Measurements from ENCODE around the gene SYT6.

Gene SYT6

DNA sequence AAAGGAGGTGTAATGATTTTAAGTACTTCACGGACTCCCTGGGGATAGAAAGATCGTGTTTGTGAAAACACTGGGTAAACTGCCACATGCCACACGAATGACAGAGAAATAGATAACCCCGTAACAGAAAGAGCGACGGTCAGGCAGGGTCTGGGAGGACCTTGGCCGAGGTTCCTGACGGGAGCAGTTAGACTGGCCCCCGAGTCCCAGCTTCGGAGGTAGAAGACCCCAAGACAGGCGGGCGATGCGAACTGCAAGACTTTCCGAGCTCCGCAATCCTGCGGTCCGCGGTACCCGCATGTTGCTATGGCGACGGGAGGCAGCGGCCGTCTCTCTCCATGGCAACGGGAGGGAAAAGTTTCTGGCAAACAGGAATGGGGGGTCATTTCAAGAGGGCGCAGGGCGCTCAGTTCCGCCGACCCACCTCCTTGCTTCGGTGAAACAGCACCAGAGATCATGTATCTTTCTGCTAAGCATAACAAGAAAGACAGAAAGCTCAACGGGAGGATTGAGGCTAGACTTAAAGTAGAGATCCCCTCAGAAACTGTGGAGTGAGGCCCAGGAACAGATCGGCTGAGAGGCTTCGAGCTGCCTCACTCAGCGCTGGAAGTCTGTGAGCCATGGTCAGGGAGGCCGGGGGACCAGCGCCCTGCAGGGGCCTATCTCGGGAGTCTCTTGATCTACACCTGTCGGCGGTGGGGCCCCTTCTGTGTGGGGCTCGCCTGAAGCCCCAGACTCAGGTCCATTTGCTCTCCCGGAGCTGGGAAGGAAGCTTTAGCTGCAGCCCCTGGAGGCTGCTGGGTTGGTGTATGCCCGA lies 685 bp upstream of the SYT6 start:
- DNase-seq, result no peak

DNA sequence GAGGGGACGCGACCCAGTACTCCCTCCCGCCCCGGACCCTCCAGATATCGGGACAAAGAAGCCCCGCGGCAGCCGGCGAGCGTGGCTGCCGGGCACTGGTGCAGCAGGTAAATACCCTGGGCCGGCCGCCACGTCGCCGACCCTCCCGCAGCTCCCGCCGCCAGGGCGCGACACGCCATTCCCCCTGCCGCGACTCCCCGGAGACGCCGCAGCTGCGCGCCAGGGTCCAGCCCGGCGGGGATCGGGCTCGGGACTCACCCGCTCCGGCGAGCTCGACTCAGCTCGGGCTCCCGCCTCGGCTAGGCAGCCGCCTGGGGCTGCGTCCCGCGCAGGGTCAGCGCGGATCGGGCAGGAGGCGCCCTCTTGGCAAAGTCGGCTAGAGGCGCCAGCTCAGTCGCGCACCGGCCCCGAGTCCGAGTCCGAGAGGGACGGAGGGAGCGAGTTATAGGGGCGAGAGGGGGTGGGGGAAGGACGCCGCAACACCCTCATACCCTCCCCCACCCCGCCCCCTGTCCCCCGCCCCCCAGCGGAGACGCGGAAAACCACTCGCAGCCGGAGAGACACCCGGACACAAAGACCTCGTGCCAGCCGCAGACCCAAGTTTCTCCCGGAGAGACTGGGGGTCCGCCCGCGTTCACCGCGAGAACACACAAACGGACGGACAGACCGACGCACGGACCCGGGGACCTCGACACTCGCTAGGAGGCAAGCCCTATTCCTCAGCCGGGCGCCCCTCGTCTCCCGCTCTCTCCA lies 985 bp downstream of the SYT6 start:
- no peak for DNase-seq

GRCh38 chr1:114152089-114152507 lies 1.6 kb downstream of the SYT6 start:
- DNase-seq, result no peak

- no peak for DNase-seq
These were observed 3.7 kb downstream of the SYT6 start for GRCh38 chr1:114150016-114150415.

- DNase-seq, result no peak
These were observed 4.5 kb downstream of the SYT6 start for GRCh38 chr1:114149211-114149610.

GRCh38 chr1:114145504-114146151 lies 8.0 kb downstream of the SYT6 start:
- DNase-seq, result no peak

DNA sequence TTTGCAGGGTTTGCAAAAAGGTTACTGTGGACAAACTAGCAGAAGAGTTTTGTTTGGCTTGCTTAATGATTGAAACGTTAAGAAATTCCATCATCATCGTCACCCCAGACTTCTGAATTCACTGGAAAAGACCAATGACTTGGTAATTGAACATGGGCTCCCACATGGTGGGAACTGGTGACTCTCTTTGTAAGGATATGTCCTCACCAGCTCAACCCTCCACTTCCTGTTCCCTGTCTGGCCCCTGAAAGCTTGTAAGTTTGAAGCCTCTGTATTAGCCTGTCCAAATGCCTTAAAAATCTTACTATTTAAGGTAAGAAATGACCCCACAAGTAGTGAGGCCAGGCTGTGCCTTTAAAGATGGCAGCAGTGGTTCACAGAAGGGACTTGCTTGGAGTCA lies 9.7 kb downstream of the SYT6 start:
- no peak for DNase-seq

DNA sequence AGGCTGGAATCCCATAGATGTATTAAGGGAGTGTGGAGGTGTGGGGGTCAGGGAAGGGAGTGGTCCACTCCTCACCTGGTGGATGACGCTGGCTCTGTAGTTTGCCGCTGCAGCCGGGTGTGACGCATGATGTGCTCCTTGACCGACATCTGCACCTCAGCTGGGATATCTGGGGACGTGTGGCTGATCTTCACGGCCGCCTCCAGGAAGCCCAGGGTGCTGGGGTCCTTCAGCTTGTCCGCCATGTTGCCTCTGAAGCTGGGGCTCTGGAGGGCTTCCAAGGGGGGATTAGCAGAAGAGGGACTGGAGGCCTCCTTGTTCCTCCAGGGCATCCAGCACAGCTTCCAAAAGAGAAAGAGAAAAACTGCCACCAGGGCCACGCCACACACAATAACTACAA lies 14.1 kb downstream of the SYT6 start:
- DNase-seq, result no peak

- no peak for DNase-seq
These were observed 16.2 kb downstream of the SYT6 start for GRCh38 chr1:114137497-114137896.

GRCh38 chr1:114135786-114136185 lies 17.9 kb downstream of the SYT6 start:
- no peak for DNase-seq

GRCh38 chr1:114134518-114134917 lies 19.2 kb downstream of the SYT6 start:
- DNase-seq, result no peak

DNA sequence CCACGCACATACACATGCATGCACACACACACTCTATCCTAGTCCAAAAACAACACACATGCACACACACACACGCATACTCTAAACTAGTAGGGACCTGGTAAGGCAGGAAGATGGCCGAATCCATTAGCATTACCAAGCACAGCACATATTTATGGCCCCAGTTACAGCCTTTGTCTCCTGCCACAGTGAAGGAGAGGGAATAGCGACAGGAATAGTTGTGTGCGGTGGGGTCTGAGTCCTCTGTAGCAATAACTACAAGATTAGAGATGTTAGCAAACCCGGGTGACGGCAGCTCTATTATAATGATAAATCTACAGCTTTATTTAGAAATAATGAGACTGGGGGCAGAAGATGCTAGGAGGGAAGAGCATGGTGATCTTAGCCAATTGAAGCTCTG lies 20.5 kb downstream of the SYT6 start:
- no peak for DNase-seq

DNA sequence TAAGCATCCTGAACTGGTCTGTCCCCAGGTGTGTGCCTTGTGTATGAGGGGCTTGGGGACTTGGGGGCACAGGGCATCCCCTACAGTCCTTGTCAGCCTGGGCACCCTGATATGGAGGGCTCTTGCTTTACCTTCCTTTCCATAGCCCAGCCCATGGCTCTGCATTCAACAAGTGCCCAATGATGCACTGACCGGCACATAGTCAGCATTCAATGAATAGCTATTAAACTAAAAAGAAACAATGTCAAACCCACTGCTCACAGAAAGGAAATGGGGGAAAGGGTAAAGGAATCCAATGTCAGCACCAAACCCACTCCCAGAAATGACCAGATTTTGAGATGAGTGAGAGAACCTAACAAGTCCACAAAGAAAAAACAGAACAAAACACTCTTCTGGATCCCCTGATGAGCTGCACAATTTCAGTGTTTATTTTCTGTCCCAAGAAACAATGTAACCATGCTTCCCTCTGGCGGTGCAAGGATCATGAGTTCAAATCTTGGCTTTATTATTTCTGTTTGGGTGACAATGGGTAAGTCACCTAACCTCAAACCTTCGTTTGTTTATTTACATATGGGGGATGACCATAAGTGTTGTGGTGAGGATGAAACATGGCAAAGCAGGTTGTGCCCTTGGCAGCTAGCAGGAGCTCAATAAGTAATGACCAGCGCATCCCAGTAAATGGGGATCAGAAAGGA lies 22.0 kb downstream of the SYT6 start:
- peak; percentile 19 for DNase-seq

- peak; percentile 40 for DNase-seq
These were observed 22.7 kb downstream of the SYT6 start for GRCh38 chr1:114130846-114131525.

DNA sequence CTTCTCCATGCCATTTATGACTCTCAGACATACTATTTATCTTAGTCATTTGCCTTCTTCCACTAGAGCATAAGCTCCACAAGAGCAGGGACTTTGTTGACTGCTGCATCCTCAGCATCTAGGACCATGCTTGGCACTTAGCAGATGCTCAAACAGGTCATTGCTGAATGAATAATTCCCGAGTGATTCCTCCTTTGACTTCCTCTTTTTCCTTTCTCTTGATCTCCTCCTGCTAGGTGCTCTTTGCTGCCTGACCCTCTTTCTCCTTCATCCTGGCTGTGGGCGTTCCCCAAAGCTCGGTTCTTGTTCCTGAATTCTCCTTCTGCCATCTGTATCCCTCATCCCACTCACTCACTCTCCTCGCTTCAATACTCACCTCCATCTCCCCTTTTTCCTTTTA lies 23.5 kb downstream of the SYT6 start:
- peak; percentile 9 for DNase-seq

GRCh38 chr1:114128293-114128692 lies 25.4 kb downstream of the SYT6 start:
- DNase-seq, result no peak

DNA sequence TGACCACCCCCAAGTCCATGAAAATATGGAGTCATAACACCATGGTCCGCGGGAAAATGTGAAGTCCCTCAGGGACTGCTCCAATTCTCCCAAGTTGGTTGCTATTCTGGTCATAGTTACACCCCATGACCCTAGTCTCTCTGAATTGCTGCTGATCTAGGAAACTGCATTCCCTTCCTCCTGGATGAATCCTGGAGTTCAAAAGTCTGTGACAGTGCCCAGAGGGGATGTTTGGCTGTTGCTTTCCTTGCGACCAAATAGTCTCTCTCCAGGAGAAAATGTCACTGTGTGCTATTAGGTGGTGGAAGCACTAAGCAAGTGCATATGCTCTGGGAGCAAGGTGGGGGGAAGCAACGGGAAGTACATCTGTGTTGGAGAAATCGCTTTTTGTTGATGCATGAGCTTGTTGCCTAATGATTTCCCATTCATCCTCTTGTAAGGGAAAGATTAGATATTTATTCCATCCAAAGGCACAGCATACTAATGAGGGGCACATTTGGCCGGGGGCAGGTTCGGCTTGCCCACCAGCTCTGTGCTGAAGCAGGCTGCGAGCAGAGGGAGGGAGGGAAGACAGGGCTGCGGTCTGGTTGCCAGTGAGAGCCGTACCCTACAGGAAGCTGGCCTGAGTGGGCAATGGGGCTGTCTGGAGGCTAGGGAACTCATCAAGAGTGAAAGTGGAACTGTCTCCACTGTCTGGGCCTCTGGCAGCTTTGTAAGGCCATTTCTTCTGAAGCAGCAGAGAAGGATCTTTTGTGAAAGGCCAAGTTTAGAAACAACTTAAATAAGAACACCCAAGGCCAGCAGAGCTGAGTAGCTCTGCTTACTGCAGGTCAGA lies 27.2 kb downstream of the SYT6 start:
- peak; percentile 7 for DNase-seq

DNA sequence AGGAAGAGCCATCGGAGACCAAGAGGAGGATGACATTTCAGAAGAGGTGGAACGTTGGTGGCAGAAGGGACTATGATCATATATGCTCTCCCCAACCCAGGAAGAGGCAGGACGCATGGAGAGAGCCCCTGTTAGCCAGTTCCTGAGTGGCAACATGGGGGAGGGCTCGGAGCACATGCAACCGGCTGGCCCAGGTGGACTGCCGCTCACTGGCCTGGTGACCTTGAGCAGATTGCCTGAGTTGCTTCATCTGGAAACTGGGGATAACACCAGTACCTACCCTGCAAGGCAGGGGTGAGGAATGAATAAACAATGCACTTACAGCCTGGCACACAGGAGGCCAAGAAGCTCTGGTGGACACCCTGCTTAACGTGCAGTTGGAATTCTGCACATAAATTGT lies 29.0 kb downstream of the SYT6 start:
- DNase-seq, result no peak

DNA sequence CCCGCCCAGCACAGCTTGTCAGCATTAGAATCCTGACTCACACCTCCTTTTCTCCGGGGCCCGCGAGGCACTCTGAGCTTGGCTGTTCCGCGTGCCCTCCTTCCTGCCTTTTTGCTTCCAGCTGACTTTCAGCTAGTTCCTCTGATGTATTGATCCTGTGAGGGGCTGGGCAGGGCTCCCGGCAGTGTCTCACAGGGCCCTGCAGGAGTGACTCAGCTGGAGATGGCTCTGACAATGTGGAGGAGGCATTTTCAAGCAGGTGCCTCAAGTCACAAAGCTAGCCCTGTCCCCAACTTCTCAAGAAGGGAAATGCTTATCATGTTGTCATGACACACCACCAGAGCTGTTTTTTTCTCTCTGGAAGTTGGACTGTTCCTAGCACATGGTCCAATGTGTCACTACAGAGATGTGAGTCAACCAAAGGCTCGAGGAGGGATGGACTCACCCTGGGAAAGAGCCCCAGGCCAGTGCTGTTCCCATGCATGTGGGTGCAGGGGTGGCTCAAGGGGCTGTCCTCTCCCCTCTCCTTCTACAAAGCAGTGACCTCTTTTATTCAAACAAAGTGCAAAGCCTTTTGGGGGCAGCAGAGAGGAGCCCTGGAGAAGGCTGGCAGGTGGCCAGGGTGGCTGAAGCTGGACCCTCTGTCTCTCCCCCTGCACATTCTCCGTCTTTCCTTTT lies 30.6 kb downstream of the SYT6 start:
- peak; percentile 20 for DNase-seq

DNA sequence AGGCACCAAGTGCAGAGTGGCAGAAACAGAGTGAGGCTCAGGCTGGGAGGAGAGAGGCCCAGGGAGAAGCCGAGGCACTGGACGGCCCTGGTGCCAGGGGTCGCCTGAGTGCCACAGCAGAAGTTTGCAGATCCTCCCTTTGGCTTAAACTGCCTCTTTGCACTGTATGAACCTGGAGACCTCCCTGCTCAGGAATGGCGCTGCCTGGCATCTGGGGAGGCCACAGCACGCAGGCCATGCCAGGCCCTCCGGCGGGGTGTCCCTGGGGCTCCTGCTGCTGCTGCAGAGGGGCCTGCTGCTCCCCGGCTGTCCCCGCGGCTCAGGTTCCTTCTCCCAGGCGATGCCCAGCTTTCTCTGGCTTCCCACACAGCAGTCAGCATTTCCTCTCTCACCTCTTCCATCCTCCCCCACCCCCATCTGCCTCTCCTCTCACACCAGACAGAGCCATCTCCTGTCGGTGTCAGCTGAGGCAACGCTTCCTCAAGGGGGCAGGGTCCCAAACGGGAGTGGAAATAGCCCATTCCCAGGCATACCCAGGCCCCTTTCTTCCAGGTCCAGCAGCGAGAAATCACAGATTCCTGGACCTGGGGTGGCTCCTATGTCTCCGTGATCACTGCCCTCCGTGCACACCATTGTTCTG lies 35.2 kb downstream of the SYT6 start:
- no peak for DNase-seq

DNA sequence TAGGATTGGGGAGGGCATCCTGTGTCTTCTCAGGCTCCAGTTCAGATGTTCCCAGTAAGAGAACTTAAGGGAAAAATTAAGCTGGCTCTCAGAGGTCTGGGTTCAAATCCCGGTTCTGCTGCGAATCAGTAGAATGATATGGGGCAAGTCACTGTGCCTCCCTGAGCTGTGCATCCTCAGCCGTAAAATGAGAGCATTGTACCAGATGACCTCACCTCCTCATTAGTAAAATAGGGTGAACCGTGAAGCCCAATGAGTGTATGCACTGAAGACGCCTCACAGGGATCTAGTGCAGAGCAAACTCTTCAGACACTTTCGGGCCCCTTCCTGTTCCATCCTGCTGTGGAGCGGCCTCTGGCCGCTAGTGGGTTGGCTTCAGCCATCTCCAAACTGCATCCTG lies 36.0 kb downstream of the SYT6 start:
- DNase-seq, result no peak
